ENCODE data around the gene KIRREL3. TPM values are rescaled to one million over a fixed set of nuclear protein-coding genes. Genes with fewer than 3 reads are reported as not detected.

The KIRREL3 gene
- total and polyA plus RNA-seq, 12 donors = 0.13 to 0.58 (median 0.30) TPM

DNA sequence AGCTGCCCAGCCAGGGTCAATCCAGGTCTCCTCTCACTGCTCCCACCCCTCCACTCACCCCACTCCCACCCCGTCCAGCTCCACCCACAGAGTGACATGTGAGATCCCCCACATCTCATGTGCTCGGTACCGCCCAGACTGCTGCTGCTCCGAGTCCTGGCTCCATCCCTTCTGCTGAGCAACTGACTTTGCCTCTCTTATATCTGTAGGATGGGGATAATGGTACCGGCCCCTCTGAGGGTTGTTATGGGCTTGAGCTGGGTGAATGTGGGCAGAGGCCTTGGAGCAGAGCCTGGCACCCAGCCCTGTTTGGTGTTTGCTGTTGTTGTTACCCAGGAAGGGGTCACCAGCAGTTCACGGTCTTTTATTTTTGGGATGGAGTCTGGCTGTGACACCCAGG lies 568.0 kb downstream of the KIRREL3 start:
- peaks cover 6 to 67% (median 30%) of the 10 kb centered on the region in 9 donors for H3K4me1 ChIP-seq
- TF ChIP-seq, protein P1, sequence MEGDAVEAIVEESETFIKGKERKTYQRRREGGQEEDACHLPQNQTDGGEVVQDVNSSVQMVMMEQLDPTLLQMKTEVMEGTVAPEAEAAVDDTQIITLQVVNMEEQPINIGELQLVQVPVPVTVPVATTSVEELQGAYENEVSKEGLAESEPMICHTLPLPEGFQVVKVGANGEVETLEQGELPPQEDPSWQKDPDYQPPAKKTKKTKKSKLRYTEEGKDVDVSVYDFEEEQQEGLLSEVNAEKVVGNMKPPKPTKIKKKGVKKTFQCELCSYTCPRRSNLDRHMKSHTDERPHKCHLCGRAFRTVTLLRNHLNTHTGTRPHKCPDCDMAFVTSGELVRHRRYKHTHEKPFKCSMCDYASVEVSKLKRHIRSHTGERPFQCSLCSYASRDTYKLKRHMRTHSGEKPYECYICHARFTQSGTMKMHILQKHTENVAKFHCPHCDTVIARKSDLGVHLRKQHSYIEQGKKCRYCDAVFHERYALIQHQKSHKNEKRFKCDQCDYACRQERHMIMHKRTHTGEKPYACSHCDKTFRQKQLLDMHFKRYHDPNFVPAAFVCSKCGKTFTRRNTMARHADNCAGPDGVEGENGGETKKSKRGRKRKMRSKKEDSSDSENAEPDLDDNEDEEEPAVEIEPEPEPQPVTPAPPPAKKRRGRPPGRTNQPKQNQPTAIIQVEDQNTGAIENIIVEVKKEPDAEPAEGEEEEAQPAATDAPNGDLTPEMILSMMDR (IDR thresholded peaks at IDR 0.05) = no peak
- H3K36me3 ChIP-seq = no peaks in the 10 kb centered on the region
- DNase-seq = peak in 1 of 2 donors; percentile 45
- no peak overlapping the region for H3K4me3 ChIP-seq
- H3K27ac ChIP-seq = peak overlapping the region in 8 of 10 donors; percentile 66 to 87 (median 74)
- intact Hi-C loops (cut with DNase I) = loop anchor here in 3 of 10 donors (5.0 to 10.0 kb wide), 3 partner anchors 115 to 120 kb away; no protein-coding TSS in a partner anchor
- no peaks in the 10 kb centered on the region for H3K9me3 ChIP-seq
- WGBS, 2 donors = 57 to 67% methylated on average over 6 of the region's 6 CpGs
- no peaks in the 10 kb centered on the region for H3K27me3 ChIP-seq
- peak in 7 of 8 donors; percentile 1 to 22 (median 12) for ATAC-seq

DNA sequence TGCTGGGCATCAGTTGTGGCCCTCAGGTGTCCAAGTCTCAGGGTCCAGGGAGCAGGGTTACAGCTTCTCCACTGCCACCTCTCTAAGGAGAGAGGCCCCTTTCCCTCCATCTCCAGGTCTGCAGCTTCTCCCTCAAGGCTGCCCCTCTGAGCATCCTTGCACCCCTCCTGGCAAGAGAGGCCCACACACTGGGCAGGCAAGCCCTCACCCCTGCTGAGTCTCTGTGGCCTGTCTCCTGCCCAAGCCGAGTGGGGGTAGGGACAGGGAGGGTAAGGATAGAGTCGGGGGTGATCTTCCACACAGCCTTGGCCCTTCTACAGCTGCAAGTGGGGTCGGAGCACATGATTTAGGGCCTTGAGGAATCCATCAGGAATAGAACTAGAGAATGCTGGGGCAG lies 568.5 kb downstream of the KIRREL3 start:
- Histone ChIP-seq H3K9me3 (no peaks in the 10 kb centered on the region), H3K27me3 (no peaks in the 10 kb centered on the region), H3K36me3 (no peaks in the 10 kb centered on the region), H3K4me3 (no peak overlapping the region), H3K4me1 (peaks cover 9 to 71% (median 30%) of the 10 kb centered on the region in 9 donors), H3K27ac (peak overlapping the region; percentile 43 to 87 (median 72))
- ATAC-seq (peak in 6 of 8 donors; percentile 1 to 15 (median 5)), DNase-seq (no peak)
- TF ChIP-seq, protein P1 (IDR thresholded peaks at IDR 0.05) = no peak
- intact Hi-C loops (cut with DNase I) = loop anchor here in 3 of 10 donors (5.0 to 10.0 kb wide), 3 partner anchors 115 to 120 kb away; no protein-coding TSS in a partner anchor
- WGBS, 2 donors = 57 to 73% methylated on average over 3 of the region's 3 CpGs

DNA sequence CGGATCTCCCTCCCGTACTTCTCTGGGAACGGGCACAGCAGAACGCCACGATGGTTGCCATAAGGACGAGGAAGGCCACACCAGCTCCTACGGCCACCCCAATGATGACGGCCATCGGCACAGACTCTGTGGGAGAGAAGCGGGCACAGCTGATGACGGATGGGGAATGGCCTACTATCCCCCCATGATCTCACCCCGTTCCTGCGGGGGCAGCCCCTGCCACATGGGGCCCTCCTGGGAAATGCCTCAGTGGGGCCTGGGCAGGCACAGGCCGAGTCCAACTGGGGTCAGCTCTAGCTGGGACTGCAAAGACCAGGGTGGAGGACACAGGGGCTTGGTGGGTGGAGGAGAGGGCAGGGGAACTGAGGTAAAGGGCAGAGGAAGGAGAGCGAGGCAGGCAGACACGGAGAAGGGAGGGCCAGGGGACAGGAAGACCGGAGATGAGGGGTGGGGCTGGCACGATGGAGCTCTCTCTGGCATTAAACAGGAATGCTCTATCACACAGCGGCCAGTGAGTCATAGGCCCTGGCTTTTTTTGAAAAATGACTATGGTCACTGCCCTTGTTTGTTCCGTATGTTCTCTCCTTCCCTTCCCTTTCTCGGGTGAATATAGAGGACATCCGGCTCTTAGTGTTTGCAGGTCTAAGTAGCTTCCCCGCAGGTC lies 569.0 kb downstream of the KIRREL3 start:
- Histone ChIP-seq H3K27me3 (no peaks in the 10 kb centered on the region), H3K36me3 (no peaks in the 10 kb centered on the region), H3K4me3 (no peak overlapping the region), H3K4me1 (peaks cover 12 to 74% (median 30%) of the 10 kb centered on the region in 9 donors), H3K9me3 (no peaks in the 10 kb centered on the region), H3K27ac (peak overlapping the region; percentile 43 to 87 (median 72))
- intact Hi-C loops (cut with DNase I) = loop anchor here in 3 of 10 donors (5.0 to 10.0 kb wide), 3 partner anchors 114 to 119 kb away; no protein-coding TSS in a partner anchor
- 70 to 71% methylated on average over 23 of the region's 23 CpGs for WGBS, 2 donors
- peak; percentile 52 to 84 (median 74) for ATAC-seq
- TF ChIP-seq, protein P1 (IDR thresholded peaks at IDR 0.05) = no peak
- DNase-seq = peak; percentile 57 to 64

DNA sequence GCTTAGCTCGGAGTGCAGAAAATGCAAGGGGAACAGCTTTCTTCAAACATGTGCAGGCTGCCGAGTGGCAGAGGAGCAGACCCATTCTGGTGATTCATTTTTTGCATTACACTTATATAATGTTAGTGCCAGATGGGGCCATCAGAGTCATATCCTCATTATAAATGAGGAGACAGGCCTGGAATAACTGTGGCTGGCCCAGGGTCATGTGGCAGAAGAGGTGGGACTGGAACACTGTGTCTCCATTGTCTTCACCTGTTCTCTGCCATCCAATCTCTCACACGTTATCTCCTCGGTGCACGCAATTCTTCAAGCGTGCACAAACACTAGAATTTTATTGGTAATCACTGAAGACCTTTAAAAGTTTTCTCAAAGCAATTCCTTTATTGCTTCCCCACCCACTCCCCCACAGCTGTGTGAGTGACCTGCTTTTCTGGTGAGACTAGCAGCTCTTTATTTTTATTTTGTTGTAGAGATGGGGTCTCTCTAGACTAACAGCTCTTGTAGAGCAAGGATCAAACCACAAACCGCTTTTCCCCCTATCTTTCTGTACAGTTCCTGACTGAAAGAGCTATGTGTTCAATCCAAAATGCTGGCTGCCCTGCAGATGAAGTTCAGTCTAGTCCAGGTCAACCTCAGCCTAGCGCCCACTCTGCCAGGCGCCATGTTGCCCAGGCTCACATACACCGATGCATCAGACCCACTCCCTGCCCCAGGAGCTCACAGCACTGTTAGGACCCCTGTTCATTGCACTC lies 569.8 kb downstream of the KIRREL3 start:
- intact Hi-C loops (cut with DNase I) = loop anchor here in 3 of 10 donors (5.0 to 10.0 kb wide), 3 partner anchors 113 to 118 kb away; no protein-coding TSS in a partner anchor
- H3K27ac ChIP-seq = peak overlapping the region in 8 of 10 donors; percentile 6 to 87 (median 72)
- no peak for ATAC-seq
- WGBS, 2 donors = 89 to 90% methylated on average over 10 of the region's 10 CpGs
- TF ChIP-seq, protein P1 (IDR thresholded peaks at IDR 0.05) = no peak
- no peaks in the 10 kb centered on the region for H3K36me3 ChIP-seq
- no peak for DNase-seq
- no peaks in the 10 kb centered on the region for H3K9me3 ChIP-seq
- no peak overlapping the region for H3K4me3 ChIP-seq
- H3K27me3 ChIP-seq = no peaks in the 10 kb centered on the region
- H3K4me1 ChIP-seq = peaks cover 12 to 67% (median 30%) of the 10 kb centered on the region in 9 donors
